KOPT-K1 (cell line): ENCODE results near the gene FLNA.
"Not testable (repeated sequence)": the region's sequence is repeated elsewhere in the genome, so short reads cannot be mapped to it uniquely, and the experiment has no call there.

Experiments used
- H3K27ac ChIP-seq: fragments of 200-600 bp; sonication (generic); 2 replicates; pipeline ENCODE4 v1.5.1; 2016; ENCODE audit warnings: antibody characterized with exemption, mild to moderate bottlenecking, low read depth, low read length; ENCODE audit not compliant: poor library complexity, severe bottlenecking
- H3K36me3 ChIP-seq: fragments of 200-600 bp; sonication (generic); 2 replicates; pipeline ENCODE4 v1.5.1; 2017; ENCODE audit warnings: antibody characterized with exemption, mild to moderate bottlenecking, low read length, moderate library complexity; ENCODE audit not compliant: insufficient read depth
- H3K9me3 ChIP-seq: fragments of 200-600 bp; sonication (generic); 2 replicates; pipeline ENCODE4 v1.5.1; 2017; ENCODE audit warnings: antibody characterized with exemption, low read length, mild to moderate bottlenecking; ENCODE audit not compliant: insufficient read depth, poor library complexity, severe bottlenecking

The FLNA gene

GRCh38 chrX:154350429-154351182 lies 23.8 kb downstream of the FLNA start:
- no peak overlapping the region for H3K27ac ChIP-seq
- H3K9me3 ChIP-seq: no peaks in the 10 kb centered on the region
- peaks cover 76% of the 10 kb centered on the region for H3K36me3 ChIP-seq

- Histone ChIP-seq H3K9me3 (no peaks in the 10 kb centered on the region), H3K36me3 (peaks cover 70% of the 10 kb centered on the region), H3K27ac (no peak overlapping the region)
These were observed 24.5 kb downstream of the FLNA start for GRCh38 chrX:154349979-154350378.

DNA sequence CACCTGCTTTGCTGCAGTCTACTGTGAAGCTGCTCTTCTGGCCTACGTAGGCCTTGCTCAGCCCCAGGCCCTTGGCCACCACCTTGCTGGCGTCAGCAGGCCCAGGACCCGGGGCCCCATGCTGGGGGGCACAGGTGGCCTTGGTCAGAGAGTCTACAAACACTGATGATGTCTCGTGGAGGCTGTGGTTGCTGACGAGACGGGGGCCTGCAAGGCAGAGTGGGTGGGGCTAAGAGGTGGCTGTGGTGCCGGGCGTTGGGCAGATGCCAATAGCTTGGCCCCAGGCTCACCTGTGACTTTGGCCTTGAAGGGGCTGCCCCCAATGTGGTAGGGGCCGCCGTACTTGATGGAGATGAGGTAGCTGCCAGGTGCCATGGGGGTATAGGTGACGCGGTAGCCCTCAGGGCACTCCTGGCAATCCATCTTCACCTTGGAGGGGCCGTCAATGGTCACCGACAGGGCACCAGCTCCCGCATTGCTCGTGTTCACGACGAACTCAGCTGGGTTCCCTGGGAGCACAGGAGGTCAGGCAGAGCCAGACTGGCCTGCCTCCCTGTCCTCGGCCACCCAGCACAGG lies 25.0 kb downstream of the FLNA start:
- no peaks in the 10 kb centered on the region for H3K9me3 ChIP-seq
- H3K27ac ChIP-seq: no peak overlapping the region
- peaks cover 65% of the 10 kb centered on the region for H3K36me3 ChIP-seq

DNA sequence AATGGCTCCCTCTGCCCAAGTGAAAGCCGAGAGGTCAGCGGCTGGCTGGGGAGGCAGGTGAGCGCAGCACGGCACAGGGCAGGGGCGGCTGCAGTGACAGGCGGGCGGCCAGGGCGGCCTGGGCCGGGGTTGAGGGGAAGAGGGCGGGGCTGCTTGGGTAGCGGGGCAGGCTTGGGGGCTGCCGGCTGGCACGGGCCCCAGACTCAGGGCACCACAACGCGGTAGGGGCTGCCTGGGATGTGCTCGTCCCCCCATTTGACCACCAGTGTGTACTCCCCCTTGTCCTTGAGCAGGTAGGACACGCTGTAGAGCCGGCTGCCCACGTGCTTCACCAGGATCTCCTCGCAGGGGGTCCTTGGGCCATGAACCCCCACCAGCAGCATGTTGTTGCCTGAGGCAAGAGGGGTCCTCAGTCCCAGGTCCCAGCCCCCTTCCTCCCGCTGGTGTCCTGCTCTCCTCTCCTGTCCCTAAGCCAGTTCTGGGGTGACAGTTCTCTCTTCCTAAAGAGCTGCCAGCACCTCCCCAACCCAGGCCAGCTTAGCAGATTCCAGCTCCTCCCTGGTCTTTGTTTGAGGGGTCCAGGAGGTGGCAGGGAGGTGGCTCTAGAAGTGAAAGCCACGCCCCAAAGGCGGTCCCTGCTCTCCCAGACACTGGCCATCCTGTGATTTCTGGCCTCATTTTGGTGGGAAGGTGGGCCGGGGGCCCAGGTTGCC lies 25.6 kb downstream of the FLNA start:
- Histone ChIP-seq H3K36me3 (peaks cover 58% of the 10 kb centered on the region), H3K27ac (no peak overlapping the region), H3K9me3 (no peaks in the 10 kb centered on the region)

GRCh38 chrX:154348114-154348531 lies 26.3 kb downstream of the FLNA start:
- peaks cover 52% of the 10 kb centered on the region for H3K36me3 ChIP-seq
- H3K27ac ChIP-seq: no peak overlapping the region
- H3K9me3 ChIP-seq: no peaks in the 10 kb centered on the region

GRCh38 chrX:154343620-154344019 lies 30.8 kb downstream of the FLNA start:
- H3K27ac ChIP-seq, H3K36me3 ChIP-seq, H3K9me3 ChIP-seq: not testable (repeated sequence)

GRCh38 chrX:154343063-154343462 lies 31.4 kb downstream of the FLNA start:
- not testable (repeated sequence) for H3K36me3 ChIP-seq, H3K9me3 ChIP-seq, H3K27ac ChIP-seq

DNA sequence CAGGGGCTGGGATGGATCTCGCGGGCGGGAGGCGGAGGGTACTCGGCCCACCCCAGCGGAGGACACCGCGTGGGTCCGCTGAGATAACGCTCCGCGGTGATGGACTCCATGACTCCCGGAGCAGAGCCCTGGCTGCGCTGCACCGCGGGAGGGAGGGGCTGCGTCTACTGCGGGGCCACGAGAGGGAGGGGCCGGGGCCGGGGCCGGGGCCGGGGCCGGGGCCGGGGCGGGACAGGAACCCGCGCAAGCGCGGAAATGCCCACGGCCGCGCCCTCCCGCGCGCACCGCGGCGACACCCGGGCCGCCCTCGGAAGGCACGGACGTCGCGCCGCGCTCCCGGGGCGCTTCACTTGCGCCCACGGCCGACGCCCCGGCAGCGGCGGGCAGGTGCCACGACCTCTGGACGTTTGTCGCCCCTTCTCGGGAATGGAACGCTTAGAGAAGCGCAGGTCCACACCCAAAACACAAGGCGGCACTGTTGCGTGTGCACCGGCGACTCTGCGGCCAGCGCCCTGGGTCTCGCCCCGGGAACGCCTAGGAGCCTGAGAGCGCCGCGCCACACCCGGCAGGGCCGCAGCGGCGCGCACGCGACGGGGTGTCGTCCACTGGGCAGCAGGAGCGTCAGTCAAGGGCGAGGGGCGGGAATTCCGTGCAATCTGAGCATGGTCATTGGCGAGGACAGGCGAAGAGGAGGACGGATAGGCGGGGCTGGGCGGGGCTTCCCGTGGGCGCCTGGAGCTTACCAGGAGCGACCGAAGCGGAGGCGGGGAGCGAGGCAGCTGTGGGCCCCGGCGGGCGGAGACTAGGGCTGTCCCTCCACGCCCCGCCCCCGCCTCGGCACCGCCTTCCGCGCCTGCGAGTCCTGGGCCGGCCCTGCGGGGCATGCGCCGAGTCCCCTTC lies 32.8 kb downstream of the FLNA start:
- not testable (repeated sequence) for H3K27ac ChIP-seq, H3K9me3 ChIP-seq, H3K36me3 ChIP-seq

DNA sequence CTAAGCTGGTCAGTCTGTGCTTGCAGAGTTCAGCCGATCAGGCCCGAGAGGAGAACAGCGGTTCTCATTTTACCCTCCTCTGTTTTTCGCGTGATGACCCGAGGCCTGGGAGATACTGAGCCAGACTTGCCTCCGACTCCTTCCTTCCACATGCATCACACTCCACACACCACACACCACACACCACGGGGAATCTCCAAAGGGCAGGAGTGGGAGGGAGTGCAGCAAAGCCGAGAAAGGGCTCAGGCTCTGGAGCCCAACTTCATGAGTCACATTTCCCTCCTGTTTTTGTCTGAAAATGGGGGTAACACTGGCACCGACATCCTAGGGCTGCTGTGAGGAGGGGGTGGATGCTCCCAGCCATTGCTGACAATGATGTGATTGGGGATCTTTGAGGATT lies 39.9 kb downstream of the FLNA start:
- no peaks in the 10 kb centered on the region for H3K9me3 ChIP-seq
- H3K27ac ChIP-seq: no peak overlapping the region
- no peaks in the 10 kb centered on the region for H3K36me3 ChIP-seq

- H3K27ac ChIP-seq: no peak overlapping the region
- no peaks in the 10 kb centered on the region for H3K9me3 ChIP-seq
These were observed 40.6 kb downstream of the FLNA start for GRCh38 chrX:154333837-154334271.

DNA sequence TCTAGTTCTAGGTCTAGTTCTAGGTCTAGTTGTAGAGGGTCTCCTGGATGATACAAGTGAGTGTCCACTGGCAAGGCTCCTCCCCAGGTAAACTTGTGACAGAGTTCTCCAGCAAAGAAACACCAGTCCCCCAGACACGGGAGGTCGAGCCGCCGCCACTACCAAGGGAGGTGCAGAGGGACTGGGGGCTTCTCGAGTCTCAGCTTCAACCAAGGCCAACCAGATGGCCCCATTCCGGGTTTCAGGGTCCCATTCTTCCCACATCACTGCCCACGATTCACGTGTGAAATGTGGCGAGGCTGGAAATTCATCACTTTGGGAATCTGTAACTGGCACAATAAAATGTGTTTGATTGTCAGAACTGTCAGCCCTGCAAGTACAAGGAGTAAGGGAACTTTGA lies 41.3 kb downstream of the FLNA start:
- Histone ChIP-seq H3K36me3 (no peaks in the 10 kb centered on the region), H3K27ac (no peak overlapping the region), H3K9me3 (no peaks in the 10 kb centered on the region)

More at GRCh38 chrX:154333837-154334271, 40.6 kb downstream of the FLNA start:
- no peaks in the 10 kb centered on the region for H3K36me3 ChIP-seq

DNA sequence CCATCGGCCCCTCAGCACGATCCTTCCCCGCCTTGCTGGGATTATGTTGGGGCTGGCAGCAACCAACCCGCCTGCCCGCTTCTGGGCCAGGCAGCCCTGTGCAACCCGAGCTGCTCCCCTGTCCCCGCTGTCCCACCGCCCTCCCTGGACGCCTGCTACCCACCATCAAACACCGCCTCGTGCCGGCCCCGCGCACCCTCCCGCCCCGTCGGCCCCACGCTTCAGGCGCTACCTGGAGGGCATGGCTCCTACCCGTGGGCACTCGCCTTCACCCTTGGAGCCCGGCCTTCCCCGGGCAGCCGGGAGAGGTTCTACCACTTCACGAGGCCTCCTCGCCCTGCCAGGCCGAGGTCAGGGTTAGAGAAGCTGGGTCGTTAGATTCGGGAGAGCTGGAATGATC lies 41.9 kb downstream of the FLNA start:
- Histone ChIP-seq H3K36me3 (no peaks in the 10 kb centered on the region), H3K9me3 (no peaks in the 10 kb centered on the region)

DNA sequence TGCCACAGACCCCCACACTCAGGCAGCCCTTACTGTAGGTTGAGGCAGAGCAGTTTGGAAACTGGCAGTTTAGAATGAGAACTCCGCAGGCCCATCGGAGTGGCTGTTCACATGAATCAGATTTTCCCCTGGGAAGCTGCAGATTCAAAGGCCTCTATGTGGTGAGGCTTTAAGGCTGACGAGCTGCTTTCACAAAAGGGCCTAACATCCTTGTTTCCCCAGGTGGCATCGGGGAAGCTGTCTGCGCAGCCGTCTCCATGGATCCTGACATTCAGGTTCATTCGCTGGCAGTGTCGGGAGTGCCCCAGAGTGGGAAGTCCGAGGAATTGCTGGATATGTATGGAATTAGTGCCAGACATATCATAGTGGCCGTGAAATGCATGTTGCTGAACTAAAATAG lies 45.1 kb downstream of the FLNA start:
- no peaks in the 10 kb centered on the region for H3K36me3 ChIP-seq
- H3K9me3 ChIP-seq: no peaks in the 10 kb centered on the region
- H3K27ac ChIP-seq: no peak overlapping the region

More for the DNA sequence above, 41.9 kb downstream of the FLNA start:
- no peak overlapping the region for H3K27ac ChIP-seq

DNA sequence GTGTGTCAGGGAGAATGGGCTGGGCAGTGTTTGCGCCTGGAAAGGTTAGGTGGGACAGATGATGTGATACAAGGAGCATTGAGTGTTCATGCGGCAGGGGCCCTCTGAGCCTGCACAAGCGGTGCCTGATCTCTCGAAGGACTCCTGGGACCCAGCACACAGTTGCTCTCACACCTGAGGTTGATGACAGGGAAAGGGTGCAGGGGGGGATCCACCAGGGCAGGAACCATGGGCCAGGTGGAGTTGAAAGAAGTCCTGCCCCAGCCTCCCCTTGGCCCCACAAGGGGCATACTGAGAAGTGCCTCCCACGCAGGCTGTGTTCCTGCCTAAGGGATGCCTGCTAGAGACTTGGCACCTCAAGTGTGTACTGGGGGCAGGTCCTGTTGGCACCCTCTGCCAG lies 45.8 kb downstream of the FLNA start:
- Histone ChIP-seq H3K36me3 (no peaks in the 10 kb centered on the region), H3K9me3 (no peaks in the 10 kb centered on the region), H3K27ac (no peak overlapping the region)
